GM18502 (cell line): ENCODE results near the gene CRTAP.
"Not testable (repeated sequence)": the region's sequence is repeated elsewhere in the genome, so short reads cannot be mapped to it uniquely, and the experiment has no call there.

Source experiments
- ATAC-seq: cut with Tn5 transposase; IDR thresholded peaks from one replicate; pipeline ENCODE4 v1.9.1; 2021; ENCODE audit warnings: mild to moderate bottlenecking; ENCODE audit not compliant: unreplicated experiment, poor library complexity

The CRTAP gene

GRCh38 chr3:33170531-33170930, 56.7 kb downstream of the CRTAP start:
- no peak for ATAC-seq

GRCh38 chr3:33171580-33171979, 57.8 kb downstream of the CRTAP start:
- no peak for ATAC-seq

- no peak for ATAC-seq
These were observed 59.3 kb downstream of the CRTAP start for GRCh38 chr3:33173103-33173502.

- ATAC-seq = no peak
These were observed 59.9 kb downstream of the CRTAP start for GRCh38 chr3:33173672-33174071.

GRCh38 chr3:33174095-33174494, 60.3 kb downstream of the CRTAP start:
- no peak for ATAC-seq

- ATAC-seq = no peak
These were observed 61.0 kb downstream of the CRTAP start for GRCh38 chr3:33174711-33175414.

- no peak for ATAC-seq
These were observed 65.3 kb downstream of the CRTAP start for GRCh38 chr3:33179132-33179531.

GRCh38 chr3:33181229-33181628, 67.4 kb downstream of the CRTAP start:
- no peak for ATAC-seq

GRCh38 chr3:33181641-33182040, 67.8 kb downstream of the CRTAP start:
- not testable (repeated sequence) for ATAC-seq

- no peak for ATAC-seq
These were observed 71.0 kb downstream of the CRTAP start for GRCh38 chr3:33184863-33185262.

- no peak for ATAC-seq
These were observed 72.9 kb downstream of the CRTAP start for GRCh38 chr3:33186524-33187367.

- no peak for ATAC-seq
These were observed 73.5 kb downstream of the CRTAP start for GRCh38 chr3:33187368-33187634.

GRCh38 chr3:33194303-33194702, 80.5 kb downstream of the CRTAP start:
- ATAC-seq = no peak

- no peak for ATAC-seq
These were observed 82.7 kb downstream of the CRTAP start for GRCh38 chr3:33196538-33196937.
